Mammary epithelial cell (primary cell): ENCODE measurements around the gene ENTPD1.

Experiments
- CTCF ChIP-seq, 2 donors: IDR thresholded peaks in 1 of 2; conservative IDR thresholded peaks in 1 of 2; 2 replicates each; pipeline ENCODE4 v1.5.1; 2011 to 2012; ENCODE audit warnings: inconsistent platforms in 2 of 2, low read length in 2 of 2, mild to moderate bottlenecking in 2 of 2, control low read depth in 1 of 2, low read depth in 1 of 2; ENCODE audit not compliant: insufficient read depth in 1 of 2; ENCODE audit errors: extremely low read depth in 1 of 2
- EZH2 ChIP-seq: IDR thresholded peaks from 2 replicates; pipeline ENCODE4 v1.6.1; 2012; ENCODE audit warnings: low read length, inconsistent platforms, borderline replicate concordance

GRCh38 chr10:95908450-95908849 lies 152.5 kb downstream of the ENTPD1 start:
- TF ChIP-seq CTCF (conservative IDR thresholded peaks at IDR 0.05 in 1 of 2, IDR thresholded peaks at IDR 0.05 in 1 of 2; ENCODE audit: extremely low read depth in 1 of 2, insufficient read depth in 1 of 2, low read depth in 1 of 2, low read length in 2 of 2): no peak
- no peak for TF ChIP-seq EZH2
